ENCODE measurements around the gene IGLON5.

- TF ChIP-seq POLR2A (IDR thresholded peaks at IDR 0.05) (no peak), CTCF (IDR thresholded peaks at IDR 0.05) (no peak)
These were observed 59.8 kb downstream of the IGLON5 start for GRCh38 chr19:51371186-51371690.
